ENCODE data around the gene KTN1. TPM values are rescaled to one million over a fixed set of nuclear protein-coding genes. Genes with fewer than 3 reads are reported as not detected.

The KTN1 gene
- total RNA-seq, 4 donors from 2014 or later: 138 to 186 (median 176) TPM

DNA sequence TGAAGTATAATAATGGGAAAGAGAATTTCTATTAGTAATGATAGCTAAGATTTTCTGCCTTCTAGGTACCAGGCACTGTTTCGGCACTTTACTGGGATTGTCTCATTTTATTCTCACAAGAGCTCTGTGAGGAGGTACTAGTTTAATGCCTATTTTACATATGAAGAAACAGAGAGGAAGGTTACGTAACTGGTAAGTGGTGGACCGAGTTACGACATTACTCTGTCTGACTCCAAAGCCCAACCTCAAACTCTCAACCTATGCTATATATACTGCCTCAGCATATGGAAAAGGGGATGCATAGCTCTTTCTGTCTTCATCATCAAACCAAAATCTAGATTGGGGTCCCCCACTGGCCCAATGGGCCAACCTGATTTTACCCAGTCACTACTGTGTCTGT is 133.5 kb downstream of the KTN1 start:
- TF ChIP-seq CTCF (IDR thresholded peaks at IDR 0.05; ENCODE audit: low read depth): no peak

DNA sequence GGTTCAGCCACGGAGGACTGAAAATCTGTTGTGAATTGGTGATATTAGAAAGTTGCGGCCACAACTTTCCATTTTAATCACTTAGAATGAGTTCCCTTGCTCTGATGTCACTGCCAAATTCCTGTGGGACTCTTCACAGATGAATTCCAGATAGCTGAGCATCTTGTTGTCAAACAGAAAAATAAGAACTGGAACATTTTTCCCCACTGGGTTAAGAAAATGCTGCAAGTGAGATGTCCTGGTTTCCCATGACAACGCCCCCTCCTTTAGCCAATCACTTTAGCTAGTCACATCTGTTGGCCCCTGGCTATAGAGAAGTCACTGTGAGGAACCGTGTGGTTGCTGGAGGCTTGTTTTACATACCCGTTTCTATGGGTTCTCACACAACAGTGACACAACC is 135.9 kb downstream of the KTN1 start:
- TF ChIP-seq CTCF (IDR thresholded peaks at IDR 0.05; ENCODE audit: low read depth): no peak

DNA sequence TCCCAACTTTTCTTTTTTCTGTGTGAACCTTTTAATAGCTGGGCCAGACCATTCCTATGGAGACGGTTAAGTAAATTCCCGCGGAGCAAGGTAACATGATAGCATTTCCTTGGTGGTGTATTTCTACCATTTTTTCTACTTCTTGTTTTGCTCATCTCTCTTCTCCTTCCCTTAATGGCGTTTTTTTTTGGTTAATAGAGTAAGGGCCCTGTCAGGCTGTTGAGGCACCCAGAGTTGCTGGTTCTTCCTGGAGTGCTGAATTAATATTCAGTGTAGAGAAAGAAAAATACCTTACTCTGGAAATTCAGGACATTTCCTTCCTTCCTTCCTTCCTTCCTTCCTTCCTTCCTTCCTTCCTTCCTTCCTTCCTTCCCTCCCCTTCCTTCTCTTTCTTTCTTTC is 137.6 kb downstream of the KTN1 start:
- no peak for TF ChIP-seq CTCF (IDR thresholded peaks at IDR 0.05; ENCODE audit: low read depth)

DNA sequence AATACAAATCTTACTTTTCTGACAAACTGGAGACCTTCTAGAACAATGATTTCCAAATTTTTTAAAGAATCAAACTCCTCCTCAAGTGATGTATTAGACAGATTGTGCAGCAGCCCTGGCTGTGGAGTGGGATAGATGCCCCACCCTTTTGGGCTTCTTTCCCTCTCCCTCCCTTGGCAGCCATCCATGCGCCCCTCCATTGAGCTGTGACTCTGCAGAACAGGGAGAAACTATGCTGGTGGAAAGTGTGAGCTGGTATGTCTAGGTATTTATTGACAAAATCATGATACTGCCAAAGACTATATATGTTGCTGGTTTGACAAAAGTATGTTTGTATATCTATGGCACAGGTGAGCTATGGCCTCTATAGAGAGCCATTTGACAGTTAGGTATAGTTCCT is 138.5 kb downstream of the KTN1 start:
- TF ChIP-seq CTCF (IDR thresholded peaks at IDR 0.05; ENCODE audit: low read depth): no peak

- TF ChIP-seq CTCF (IDR thresholded peaks at IDR 0.05; ENCODE audit: low read depth): no peak
Observed at GRCh38 chr14:55720796-55721195, 140.8 kb downstream of the KTN1 start.

GRCh38 chr14:55721353-55721752 is 141.3 kb downstream of the KTN1 start:
- TF ChIP-seq CTCF (IDR thresholded peaks at IDR 0.05; ENCODE audit: low read depth): no peak

GRCh38 chr14:55722054-55722453 is 142.0 kb downstream of the KTN1 start:
- no peak for TF ChIP-seq CTCF (IDR thresholded peaks at IDR 0.05; ENCODE audit: low read depth)
